ENCODE measurements around the gene LMAN2. TPM values are rescaled to one million over a fixed set of nuclear protein-coding genes. Genes with fewer than 3 reads are reported as not detected.
"Not testable (repeated sequence)": the region's sequence is repeated elsewhere in the genome, so short reads cannot be mapped to it uniquely, and the experiment has no call there.

Gene LMAN2
- total RNA-seq, 1 experiment from 2014 or later = 128 TPM

DNA sequence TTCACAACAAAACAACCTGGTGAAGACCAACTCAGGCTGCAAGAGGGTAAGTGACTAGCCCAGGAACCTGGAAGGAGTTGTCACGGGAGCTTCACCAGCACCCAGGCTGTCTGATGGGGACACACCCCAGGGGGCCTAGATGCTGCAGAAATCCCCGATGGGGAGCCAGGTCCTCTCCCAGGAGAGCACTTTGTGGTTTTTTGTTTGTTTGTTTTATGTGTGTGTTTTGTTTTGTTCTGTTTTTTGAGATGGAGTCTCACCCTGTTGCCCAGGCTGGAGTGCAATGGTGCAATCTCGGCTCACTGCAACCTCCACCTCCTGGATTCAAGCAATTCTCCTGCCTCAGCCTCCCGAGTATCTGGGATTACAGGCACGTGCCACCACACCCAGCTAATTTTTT is 24.0 kb upstream of the LMAN2 start:
- BruUV-seq (replicated peaks); intact Hi-C loops (cut with micrococcal nuclease); H3K79me2 ChIP-seq (ENCODE audit: insufficient read depth, low read length): not testable (repeated sequence)

DNA sequence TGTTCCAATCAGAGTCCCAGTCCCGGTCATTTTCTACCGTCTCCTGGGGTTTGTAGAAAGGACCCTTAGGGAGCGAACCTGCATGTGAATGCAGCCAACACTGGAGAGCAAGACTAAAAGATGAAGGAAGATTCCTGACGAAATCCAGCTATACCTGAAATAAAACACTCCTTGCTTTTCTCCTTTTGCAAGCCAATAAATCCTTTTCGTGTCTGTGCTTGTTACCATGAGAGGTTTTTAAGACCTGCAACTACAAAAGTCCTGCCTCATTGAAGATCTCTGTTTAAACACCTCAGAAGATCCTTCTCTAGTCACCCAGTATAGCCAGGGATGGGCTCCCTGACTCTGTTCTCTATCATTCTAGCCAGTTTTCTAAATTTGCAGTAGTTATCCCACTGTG is 22.7 kb upstream of the LMAN2 start:
- Histone ChIP-seq H3K79me2 (ENCODE audit: insufficient read depth, low read length) (no peaks in the 10 kb centered on the region), H4K20me1 (ENCODE audit: insufficient read depth) (no peaks in the 10 kb centered on the region), H3K4me1 (ENCODE audit: control insufficient read depth in 1 of 2, insufficient read depth in 2 of 2, low read length in 2 of 2) (peaks cover 12 to 31% of the 10 kb centered on the region in 2 experiments), H3K9me3 (ENCODE audit: control insufficient read depth in 1 of 2, insufficient read depth in 1 of 2, low read depth in 1 of 2, low read length in 2 of 2) (no peaks in the 10 kb centered on the region), H2AFZ (ENCODE audit: low read depth, low read length, poor library complexity, severe bottlenecking) (no peak overlapping the region), H3K27ac (ENCODE audit: low read depth, low read length) (no peak overlapping the region), H3K4me2 (ENCODE audit: low read length) (no peak overlapping the region), H3K36me3 (ENCODE audit: control insufficient read depth in 1 of 2, insufficient read depth in 2 of 2, low read length in 2 of 2) (no peaks in the 10 kb centered on the region), H3K9me2 (ENCODE audit: insufficient read depth) (no peaks in the 10 kb centered on the region), H3K27me3 (ENCODE audit: insufficient read depth, low read length) (no peaks in the 10 kb centered on the region), H3K9ac (ENCODE audit: low read length) (no peak overlapping the region), H3K4me3 (replicated peaks in 1 of 2; ENCODE audit: low read depth in 1 of 2, low read length in 2 of 2) (no peak overlapping the region)
- ATAC-seq = no peak
- ChIA-PET CTCF (no interaction called here), POLR2A (no interaction called here), RAD21 (ENCODE audit: low non-redundant PET in 1 of 2, low total read pairs in 2 of 2, uncharacterized antibody in 2 of 2, unreplicated experiment in 2 of 2) (no interaction called here)
- TF ChIP-seq ELF1 (IDR thresholded peaks at IDR 0.05; ENCODE audit: borderline replicate concordance, low read depth) (no peak), POLR2A (IDR thresholded peaks at IDR 0.05; ENCODE audit: borderline replicate concordance, extremely low read depth, insufficient read depth, insufficient read length) (no peak)
- intact Hi-C loops (cut with micrococcal nuclease) = no loop called here
- DNase-seq (ENCODE audit: low read depth, low spot score) = no peak
- no TSS peak for BruUV-seq (replicated peaks)

More for the DNA sequence above, 24.0 kb upstream of the LMAN2 start:
- H2AFZ ChIP-seq (ENCODE audit: low read depth, low read length, poor library complexity, severe bottlenecking); H3K36me3 ChIP-seq (ENCODE audit: control insufficient read depth in 1 of 2, insufficient read depth in 2 of 2, low read length in 2 of 2); DNase-seq (ENCODE audit: low read depth, low spot score); RAD21 ChIA-PET (ENCODE audit: low non-redundant PET in 1 of 2, low total read pairs in 2 of 2, uncharacterized antibody in 2 of 2, unreplicated experiment in 2 of 2); H3K4me3 ChIP-seq (replicated peaks in 1 of 2; ENCODE audit: low read depth in 1 of 2, low read length in 2 of 2); H4K20me1 ChIP-seq (ENCODE audit: insufficient read depth); H3K9me3 ChIP-seq (ENCODE audit: control insufficient read depth in 1 of 2, insufficient read depth in 1 of 2, low read depth in 1 of 2, low read length in 2 of 2); H3K27me3 ChIP-seq (ENCODE audit: insufficient read depth, low read length); H3K4me2 ChIP-seq (ENCODE audit: low read length); H3K9ac ChIP-seq (ENCODE audit: low read length); CTCF ChIA-PET; H3K27ac ChIP-seq (ENCODE audit: low read depth, low read length); H3K9me2 ChIP-seq (ENCODE audit: insufficient read depth); ATAC-seq: not testable (repeated sequence)
- POLR2A ChIA-PET = interaction anchor here (0.6 kb wide), 1 partner anchor 12 kb away, joined by 3 read pairs; no protein-coding TSS in a partner anchor
- H3K4me1 ChIP-seq (ENCODE audit: control insufficient read depth in 1 of 2, insufficient read depth in 2 of 2, low read length in 2 of 2) = peaks cover 0 to 22% of the 10 kb centered on the region in 2 experiments; a peak in 2 of 4 replicates

DNA sequence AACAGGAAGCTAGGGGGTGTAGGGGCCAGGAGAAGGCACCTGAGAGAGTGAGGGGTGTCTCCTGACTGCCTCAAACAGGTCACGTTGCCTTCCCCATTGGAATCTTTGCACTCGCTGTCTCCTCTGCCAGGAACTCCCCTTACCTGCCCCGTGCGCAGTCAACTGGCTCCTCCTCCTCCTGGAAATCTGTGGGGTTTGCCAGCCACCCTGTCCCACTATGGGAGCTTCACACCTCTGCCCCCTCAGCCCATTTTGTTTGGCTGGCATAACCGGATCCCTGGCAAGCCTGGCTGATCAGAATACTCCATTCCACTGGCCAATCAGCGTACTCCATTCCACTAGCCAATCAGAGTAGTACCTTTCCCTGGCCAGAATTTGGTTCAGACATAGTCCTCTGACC is 22.3 kb upstream of the LMAN2 start:
- H3K9me2 ChIP-seq (ENCODE audit: insufficient read depth) = no peaks in the 10 kb centered on the region
- intact Hi-C loops (cut with micrococcal nuclease) = no loop called here
- no peak overlapping the region for H3K4me3 ChIP-seq (replicated peaks in 1 of 2; ENCODE audit: low read depth in 1 of 2, low read length in 2 of 2)
- BruUV-seq (replicated peaks) = no TSS peak
- H2AFZ ChIP-seq (ENCODE audit: low read depth, low read length, poor library complexity, severe bottlenecking) = no peak overlapping the region
- RAD21 ChIA-PET (ENCODE audit: low non-redundant PET in 1 of 2, low total read pairs in 2 of 2, uncharacterized antibody in 2 of 2, unreplicated experiment in 2 of 2) = no interaction called here
- POLR2A ChIA-PET = no interaction called here
- no peak overlapping the region for H3K9ac ChIP-seq (ENCODE audit: low read length)
- ATAC-seq (no peak), DNase-seq (ENCODE audit: low read depth, low spot score) (no peak)
- H3K36me3 ChIP-seq (ENCODE audit: control insufficient read depth in 1 of 2, insufficient read depth in 2 of 2, low read length in 2 of 2) = no peaks in the 10 kb centered on the region
- H3K27ac ChIP-seq (ENCODE audit: low read depth, low read length) = no peak overlapping the region
- CTCF ChIA-PET = no interaction called here
- H3K4me1 ChIP-seq (ENCODE audit: control insufficient read depth in 1 of 2, insufficient read depth in 2 of 2, low read length in 2 of 2) = peaks cover 14 to 31% of the 10 kb centered on the region in 2 experiments
- H3K79me2 ChIP-seq (ENCODE audit: insufficient read depth, low read length) = no peaks in the 10 kb centered on the region
- H3K4me2 ChIP-seq (ENCODE audit: low read length) = no peak overlapping the region
- H3K27me3 ChIP-seq (ENCODE audit: insufficient read depth, low read length) = no peaks in the 10 kb centered on the region
- no peaks in the 10 kb centered on the region for H4K20me1 ChIP-seq (ENCODE audit: insufficient read depth)
- H3K9me3 ChIP-seq (ENCODE audit: control insufficient read depth in 1 of 2, insufficient read depth in 1 of 2, low read depth in 1 of 2, low read length in 2 of 2) = no peaks in the 10 kb centered on the region
- TF ChIP-seq SP1 (IDR thresholded peaks at IDR 0.05; ENCODE audit: low read depth) (no peak), ELF1 (IDR thresholded peaks at IDR 0.05; ENCODE audit: borderline replicate concordance, low read depth) (no peak), CEBPB (IDR thresholded peaks at IDR 0.05; ENCODE audit: low read depth) (no peak), POLR2AphosphoS5 (IDR thresholded peaks at IDR 0.05; ENCODE audit: low read depth, low read length) (no peak), CBX3 (IDR thresholded peaks at IDR 0.05; ENCODE audit: low read depth) (no peak), ZNF274 (IDR thresholded peaks at IDR 0.05; ENCODE audit: low read depth, low read length) (no peak), YY1 (IDR thresholded peaks at IDR 0.05; ENCODE audit: extremely low read depth, insufficient replicate concordance, low read depth, low read length) (no peak), JUND (IDR thresholded peaks at IDR 0.05) (no peak), EZH2phosphoT487 (IDR thresholded peaks at IDR 0.05; ENCODE audit: borderline replicate concordance) (no peak), EZH2 (IDR thresholded peaks at IDR 0.05) (no peak), SRF (IDR thresholded peaks at IDR 0.05; ENCODE audit: low read depth) (no peak), FOSL1 (IDR thresholded peaks at IDR 0.05; ENCODE audit: low read depth) (no peak), TCF7L2 (IDR thresholded peaks at IDR 0.05; ENCODE audit: borderline replicate concordance, extremely low read depth, insufficient read depth, insufficient read length) (no peak), POLR2A (IDR thresholded peaks at IDR 0.05; ENCODE audit: borderline replicate concordance, extremely low read depth, insufficient read depth, insufficient read length) (no peak), SIN3A (IDR thresholded peaks at IDR 0.05; ENCODE audit: low read depth) (no peak), RAD21 (IDR thresholded peaks at IDR 0.05; ENCODE audit: low read depth) (no peak)
- TF ChIP-seq, protein P1, sequence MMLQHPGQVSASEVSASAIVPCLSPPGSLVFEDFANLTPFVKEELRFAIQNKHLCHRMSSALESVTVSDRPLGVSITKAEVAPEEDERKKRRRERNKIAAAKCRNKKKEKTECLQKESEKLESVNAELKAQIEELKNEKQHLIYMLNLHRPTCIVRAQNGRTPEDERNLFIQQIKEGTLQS (IDR thresholded peaks at IDR 0.05) = no peak
- TF ChIP-seq, protein P2, sequence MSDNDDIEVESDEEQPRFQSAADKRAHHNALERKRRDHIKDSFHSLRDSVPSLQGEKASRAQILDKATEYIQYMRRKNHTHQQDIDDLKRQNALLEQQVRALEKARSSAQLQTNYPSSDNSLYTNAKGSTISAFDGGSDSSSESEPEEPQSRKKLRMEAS (IDR thresholded peaks at IDR 0.05) = no peak
